Neural cell (in vitro differentiated cells): Measurements from ENCODE around the gene KRT82. TPM values are rescaled to one million over a fixed set of nuclear protein-coding genes. Genes with fewer than 3 reads are reported as not detected.

Source experiments
- H2AFZ ChIP-seq: fragments of 200-600, 300-800 bp; sonication (generic), shearing (Covaris generic); 2 replicates; pipeline ENCODE4 v1.6.0; 2014; ENCODE audit warnings: low read depth, mild to moderate bottlenecking, antibody characterized with exemption, low read length, moderate library complexity
- H3F3A ChIP-seq: fragments of 200-600 bp; shearing (Covaris generic); 2 replicates; pipeline ENCODE4 v1.6.1; 2016; ENCODE audit warnings: mild to moderate bottlenecking, moderate library complexity, mixed read lengths, antibody characterized with exemption, low read length; ENCODE audit not compliant: insufficient read depth, poor library complexity, severe bottlenecking
- H3K27ac ChIP-seq: fragments of 200-600, 300-800 bp; sonication (generic), shearing (Covaris generic); 2 replicates; pipeline ENCODE4 v1.5.1; 2014; ENCODE audit warnings: mild to moderate bottlenecking, low read length, moderate library complexity
- H3K27me3 ChIP-seq: fragments of 300-800, 200-600 bp; sonication (generic), shearing (Covaris generic); 2 replicates; pipeline ENCODE4 v1.6.0; 2014; ENCODE audit warnings: mild to moderate bottlenecking, low read depth, low read length, moderate library complexity; ENCODE audit not compliant: insufficient read depth
- H3K36me3 ChIP-seq: fragments of 300-800, 200-600 bp; sonication (generic), shearing (Covaris generic); 2 replicates; pipeline ENCODE4 v1.5.1; 2014; ENCODE audit warnings: mild to moderate bottlenecking, antibody characterized with exemption, low read length, moderate library complexity; ENCODE audit not compliant: insufficient read depth
- H3K4me2 ChIP-seq: fragments of 300-800, 200-600 bp; sonication (generic), shearing (Covaris generic); 2 replicates; pipeline ENCODE4 v1.6.0; 2014; ENCODE audit warnings: mild to moderate bottlenecking, low read length
- H3K4me3 ChIP-seq: fragments of 300-800, 200-600 bp; sonication (generic), shearing (Covaris generic); 2 replicates; pipeline ENCODE4 v1.5.1; 2014; ENCODE audit warnings: mild to moderate bottlenecking, low read length, moderate library complexity
- H3K79me2 ChIP-seq: fragments of 200-600 bp; shearing (Covaris generic); replicated peaks from 2 replicates; pipeline ENCODE4 v1.6.0; 2014; ENCODE audit warnings: mild to moderate bottlenecking, low read length, moderate library complexity; ENCODE audit not compliant: insufficient read depth
- H3K9ac ChIP-seq: fragments of 300-800, 200-600 bp; sonication (generic), shearing (Covaris generic); 2 replicates; pipeline ENCODE4 v1.6.1; 2016; ENCODE audit warnings: mild to moderate bottlenecking, low read length, mixed read lengths
- H3K9me2 ChIP-seq: fragments of 200-600 bp; shearing (Covaris generic); 2 replicates; pipeline ENCODE4 v1.6.1; 2016; ENCODE audit warnings: mild to moderate bottlenecking, low read length, mixed read lengths; ENCODE audit not compliant: insufficient read depth
- H3K9me3 ChIP-seq: fragments of 200-600, 300-800 bp; sonication (generic), shearing (Covaris generic); 2 replicates; pipeline ENCODE4 v1.6.1; 2016; ENCODE audit warnings: mild to moderate bottlenecking, mixed run types, low read length, moderate library complexity, mixed read lengths
- H4K20me1 ChIP-seq: fragments of 200-600 bp; shearing (Covaris generic); 2 replicates; pipeline ENCODE4 v1.6.1; 2016; ENCODE audit warnings: mild to moderate bottlenecking, mixed run types; ENCODE audit not compliant: insufficient read depth
- EP300 ChIP-seq: fragments of 450-650 bp; conservative IDR thresholded peaks from 2 replicates; pipeline ENCODE4 v1.6.1; 2014; ENCODE audit warnings: antibody characterized with exemption, mild to moderate bottlenecking, moderate library complexity; ENCODE audit not compliant: poor library complexity, severe bottlenecking
- EZH2 ChIP-seq: fragments of 200-600, 300-800 bp; shearing (Covaris generic), sonication (generic); IDR thresholded peaks from 2 replicates; pipeline ENCODE4 v1.6.1; 2014; ENCODE audit warnings: antibody characterized with exemption, low read length, borderline replicate concordance, mild to moderate bottlenecking; ENCODE audit not compliant: insufficient read depth, poor library complexity, severe bottlenecking
- MXI1 ChIP-seq: fragments of 450-650 bp; conservative IDR thresholded peaks from 2 replicates; pipeline ENCODE4 v1.6.1; 2014; ENCODE audit warnings: antibody characterized with exemption, mild to moderate bottlenecking; ENCODE audit not compliant: poor library complexity, severe bottlenecking
- POLR2AphosphoS5 ChIP-seq: IDR thresholded peaks from 2 replicates; pipeline ENCODE4 v1.6.1; 2012
- RAD21 ChIP-seq: fragments of 450-650 bp; conservative IDR thresholded peaks from 2 replicates; pipeline ENCODE4 v1.6.1; 2014; ENCODE audit warnings: antibody characterized with exemption, mild to moderate bottlenecking, moderate library complexity
- SMC3 ChIP-seq: fragments of 450-650 bp; conservative IDR thresholded peaks from 2 replicates; pipeline ENCODE4 v1.6.1; 2014; ENCODE audit warnings: antibody characterized with exemption, mild to moderate bottlenecking, moderate library complexity; ENCODE audit not compliant: poor library complexity
- TAF1 ChIP-seq: IDR thresholded peaks from 2 replicates; pipeline ENCODE4 v1.6.1; 2012; ENCODE audit warnings: low read depth
- polyA plus RNA-seq: library from polyadenylated mRNA; depleted of rRNA; stranded (reverse); fragments of >200 nt; gene quantifications from 2 replicates; pipeline ENCODE4 v1.2.3, GENCODE V29; 2014
- TF ChIP-seq, protein P1 (sequence below): IDR thresholded peaks from 2 replicates; pipeline ENCODE4 v1.6.1; 2012; ENCODE audit warnings: borderline replicate concordance
- TF ChIP-seq, protein P2 (sequence below): fragments of 450-650 bp; IDR thresholded peaks from 2 replicates; pipeline ENCODE4 v1.5.1; 2014; ENCODE audit warnings: antibody characterized with exemption, mild to moderate bottlenecking, moderate library complexity; ENCODE audit not compliant: poor library complexity, severe bottlenecking

Gene KRT82
- polyA plus RNA-seq, 1 donor from 2014 or later = not detected

DNA sequence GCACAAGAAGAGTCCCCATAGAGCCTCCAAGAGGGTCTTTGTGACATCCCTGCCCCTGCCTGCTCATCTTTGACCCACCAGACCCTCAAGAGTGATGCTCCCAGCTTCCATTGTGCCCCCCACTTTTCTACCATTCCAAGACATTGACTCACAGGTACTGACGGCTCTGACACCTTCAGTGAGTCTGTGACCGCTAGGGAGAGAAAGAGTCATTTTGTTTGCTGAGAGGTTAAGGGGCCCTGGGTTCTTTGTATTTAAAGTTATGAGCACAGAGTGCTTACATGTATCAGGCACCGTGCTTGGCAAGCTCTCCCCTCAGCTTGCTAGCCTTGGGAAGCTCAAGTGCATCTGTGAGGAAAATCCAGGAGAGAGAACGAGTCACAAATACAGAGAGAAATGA lies 7.1 kb upstream of the KRT82 start:
- no peak overlapping the region for H3K4me3 ChIP-seq
- no peaks in the 10 kb centered on the region for H3K36me3 ChIP-seq

DNA sequence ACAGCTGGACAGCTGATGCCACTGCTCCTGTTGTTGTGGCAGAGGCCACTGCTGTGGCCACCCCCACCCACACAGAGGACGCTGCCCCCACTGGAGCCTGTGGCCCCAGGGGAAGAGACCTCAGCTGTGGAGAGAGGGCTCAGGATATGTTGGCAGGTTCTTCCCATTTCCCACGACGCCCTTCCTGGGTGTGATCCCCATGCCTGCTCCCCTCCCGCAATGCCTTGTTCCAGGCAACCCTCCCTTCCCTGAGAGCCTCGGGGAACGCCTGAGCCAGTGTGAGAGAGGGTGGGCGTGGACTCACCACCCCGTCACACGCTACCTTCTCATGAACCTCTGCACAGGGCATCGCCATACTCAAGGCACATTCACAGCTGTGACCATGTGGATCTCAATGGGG lies 5.7 kb upstream of the KRT82 start:
- no peaks in the 10 kb centered on the region for H3K36me3 ChIP-seq
- H3K4me2 ChIP-seq = no peak overlapping the region
- no peak overlapping the region for H3K27ac ChIP-seq

More for the DNA sequence above, 7.1 kb upstream of the KRT82 start:
- TF ChIP-seq, protein P1, sequence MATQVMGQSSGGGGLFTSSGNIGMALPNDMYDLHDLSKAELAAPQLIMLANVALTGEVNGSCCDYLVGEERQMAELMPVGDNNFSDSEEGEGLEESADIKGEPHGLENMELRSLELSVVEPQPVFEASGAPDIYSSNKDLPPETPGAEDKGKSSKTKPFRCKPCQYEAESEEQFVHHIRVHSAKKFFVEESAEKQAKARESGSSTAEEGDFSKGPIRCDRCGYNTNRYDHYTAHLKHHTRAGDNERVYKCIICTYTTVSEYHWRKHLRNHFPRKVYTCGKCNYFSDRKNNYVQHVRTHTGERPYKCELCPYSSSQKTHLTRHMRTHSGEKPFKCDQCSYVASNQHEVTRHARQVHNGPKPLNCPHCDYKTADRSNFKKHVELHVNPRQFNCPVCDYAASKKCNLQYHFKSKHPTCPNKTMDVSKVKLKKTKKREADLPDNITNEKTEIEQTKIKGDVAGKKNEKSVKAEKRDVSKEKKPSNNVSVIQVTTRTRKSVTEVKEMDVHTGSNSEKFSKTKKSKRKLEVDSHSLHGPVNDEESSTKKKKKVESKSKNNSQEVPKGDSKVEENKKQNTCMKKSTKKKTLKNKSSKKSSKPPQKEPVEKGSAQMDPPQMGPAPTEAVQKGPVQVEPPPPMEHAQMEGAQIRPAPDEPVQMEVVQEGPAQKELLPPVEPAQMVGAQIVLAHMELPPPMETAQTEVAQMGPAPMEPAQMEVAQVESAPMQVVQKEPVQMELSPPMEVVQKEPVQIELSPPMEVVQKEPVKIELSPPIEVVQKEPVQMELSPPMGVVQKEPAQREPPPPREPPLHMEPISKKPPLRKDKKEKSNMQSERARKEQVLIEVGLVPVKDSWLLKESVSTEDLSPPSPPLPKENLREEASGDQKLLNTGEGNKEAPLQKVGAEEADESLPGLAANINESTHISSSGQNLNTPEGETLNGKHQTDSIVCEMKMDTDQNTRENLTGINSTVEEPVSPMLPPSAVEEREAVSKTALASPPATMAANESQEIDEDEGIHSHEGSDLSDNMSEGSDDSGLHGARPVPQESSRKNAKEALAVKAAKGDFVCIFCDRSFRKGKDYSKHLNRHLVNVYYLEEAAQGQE = no peak
- no peak for TF ChIP-seq SMC3
- TF ChIP-seq EZH2 = no peak
- TF ChIP-seq RAD21 = no peak
- no peak for TF ChIP-seq EP300
- no peak for TF ChIP-seq POLR2AphosphoS5
- no peak for TF ChIP-seq MXI1
- no peak for TF ChIP-seq TAF1
- TF ChIP-seq, protein P2, sequence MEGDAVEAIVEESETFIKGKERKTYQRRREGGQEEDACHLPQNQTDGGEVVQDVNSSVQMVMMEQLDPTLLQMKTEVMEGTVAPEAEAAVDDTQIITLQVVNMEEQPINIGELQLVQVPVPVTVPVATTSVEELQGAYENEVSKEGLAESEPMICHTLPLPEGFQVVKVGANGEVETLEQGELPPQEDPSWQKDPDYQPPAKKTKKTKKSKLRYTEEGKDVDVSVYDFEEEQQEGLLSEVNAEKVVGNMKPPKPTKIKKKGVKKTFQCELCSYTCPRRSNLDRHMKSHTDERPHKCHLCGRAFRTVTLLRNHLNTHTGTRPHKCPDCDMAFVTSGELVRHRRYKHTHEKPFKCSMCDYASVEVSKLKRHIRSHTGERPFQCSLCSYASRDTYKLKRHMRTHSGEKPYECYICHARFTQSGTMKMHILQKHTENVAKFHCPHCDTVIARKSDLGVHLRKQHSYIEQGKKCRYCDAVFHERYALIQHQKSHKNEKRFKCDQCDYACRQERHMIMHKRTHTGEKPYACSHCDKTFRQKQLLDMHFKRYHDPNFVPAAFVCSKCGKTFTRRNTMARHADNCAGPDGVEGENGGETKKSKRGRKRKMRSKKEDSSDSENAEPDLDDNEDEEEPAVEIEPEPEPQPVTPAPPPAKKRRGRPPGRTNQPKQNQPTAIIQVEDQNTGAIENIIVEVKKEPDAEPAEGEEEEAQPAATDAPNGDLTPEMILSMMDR = no peak
- no peaks in the 10 kb centered on the region for H3K9me3 ChIP-seq
- no peaks in the 10 kb centered on the region for H3K27me3 ChIP-seq
- no peak overlapping the region for H3K27ac ChIP-seq
- no peak overlapping the region for H3K4me2 ChIP-seq
- no peaks in the 10 kb centered on the region for H4K20me1 ChIP-seq
- H3K9me2 ChIP-seq = no peaks in the 10 kb centered on the region
- no peaks in the 10 kb centered on the region for H3K79me2 ChIP-seq
- no peak overlapping the region for H2AFZ ChIP-seq
- no peaks in the 10 kb centered on the region for H3F3A ChIP-seq
- no peak overlapping the region for H3K9ac ChIP-seq

More for the DNA sequence above, 5.7 kb upstream of the KRT82 start:
- Histone ChIP-seq H3K9me2 (no peaks in the 10 kb centered on the region), H3K27me3 (no peaks in the 10 kb centered on the region), H3F3A (no peaks in the 10 kb centered on the region), H3K79me2 (no peaks in the 10 kb centered on the region), H3K4me3 (no peak overlapping the region), H3K9me3 (no peaks in the 10 kb centered on the region), H2AFZ (no peak overlapping the region), H4K20me1 (no peaks in the 10 kb centered on the region), H3K9ac (no peak overlapping the region)
- no peak for TF ChIP-seq MXI1
- TF ChIP-seq, protein P1 = no peak
- no peak for TF ChIP-seq TAF1
- no peak for TF ChIP-seq RAD21
- TF ChIP-seq, protein P2 = no peak
- no peak for TF ChIP-seq EP300
- no peak for TF ChIP-seq SMC3
- no peak for TF ChIP-seq EZH2
- no peak for TF ChIP-seq POLR2AphosphoS5
